Measurements from ENCODE around the gene PHETA2. TPM values are rescaled to one million over a fixed set of nuclear protein-coding genes. Genes with fewer than 3 reads are reported as not detected.

PHETA2 gene, protein sequence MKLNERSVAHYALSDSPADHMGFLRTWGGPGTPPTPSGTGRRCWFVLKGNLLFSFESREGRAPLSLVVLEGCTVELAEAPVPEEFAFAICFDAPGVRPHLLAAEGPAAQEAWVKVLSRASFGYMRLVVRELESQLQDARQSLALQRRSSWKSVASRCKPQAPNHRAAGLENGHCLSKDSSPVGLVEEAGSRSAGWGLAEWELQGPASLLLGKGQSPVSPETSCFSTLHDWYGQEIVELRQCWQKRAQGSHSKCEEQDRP
- 1 to 10 TPM in 1 of 2 experiments, under 1 TPM in 1; 0.74 to 1.6 TPM for total RNA-seq
- polyA plus RNA-seq = under 1 TPM; 0.08 to 0.17 (median 0.13) TPM
- 0 to 3.8 (median 2.4) reads per million in 6 experiments for total RNA-seq

DNA sequence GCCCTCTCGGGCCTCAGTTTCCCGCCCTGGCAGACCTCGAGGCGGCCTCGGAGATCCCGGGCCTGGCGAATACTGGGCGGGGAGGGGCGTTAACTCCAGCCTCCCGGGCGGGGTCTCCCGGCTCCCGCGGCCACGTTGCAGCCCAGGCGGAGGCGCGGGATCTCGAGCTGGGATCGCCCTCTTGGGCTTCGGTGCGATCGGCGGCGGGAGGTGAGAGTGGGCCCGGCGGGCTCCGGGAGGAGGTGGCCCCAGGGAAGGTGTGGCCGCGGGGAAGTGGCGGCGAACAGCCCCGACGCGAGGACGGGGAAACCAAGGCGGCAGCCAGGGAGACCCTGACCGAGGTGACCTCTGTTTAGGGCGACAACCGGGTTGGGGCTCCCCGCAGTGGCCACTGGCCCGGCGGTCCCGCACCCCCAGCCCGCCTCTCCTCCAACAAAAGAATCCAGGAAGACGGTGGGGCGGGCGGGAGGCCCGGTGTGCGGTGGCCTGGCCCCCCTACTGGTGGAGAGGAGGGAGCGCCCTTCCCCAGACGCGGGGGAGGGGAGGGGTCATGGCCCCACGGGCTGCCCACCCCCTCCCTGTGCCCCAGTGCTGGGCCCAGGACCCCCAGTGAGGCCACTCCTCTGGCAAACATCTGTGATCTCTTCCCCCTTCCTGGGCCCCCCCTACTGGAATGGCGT is at the start of gene PHETA2:
Gene PHETA2, plus strand, starts transcription at position 117 of the 680 bp plus-strand sequence. CDS start 3,046 bp downstream, outside the sequence.
- Mint-ChIP-seq H3K9me3 (no peaks in the 10 kb centered on the region), H3K4me3 (peak within 1 kb of the TSS; percentile 57 to 97 (median 68)), H3K36me3 (no peaks in the 10 kb centered on the region), H3K27me3 (no peaks in the 10 kb centered on the region), H3K27ac (peak within 1 kb of the TSS in 8 of 10 donors; percentile 20 to 91 (median 76)), H3K4me1 (peaks cover 18 to 59% (median 46%) of the 10 kb centered on the region in 4 donors)
- POLR2A ChIA-PET = interaction anchor here (2.2 kb wide), 1 partner anchor 16 kb away, joined by 9 read pairs; the partner anchor contains the start of gene NDUFA6
- ATAC-seq (peak in 1 of 2 donors; percentile 6), DNase-seq (peak; percentile 17 to 79 (median 44))

DNA sequence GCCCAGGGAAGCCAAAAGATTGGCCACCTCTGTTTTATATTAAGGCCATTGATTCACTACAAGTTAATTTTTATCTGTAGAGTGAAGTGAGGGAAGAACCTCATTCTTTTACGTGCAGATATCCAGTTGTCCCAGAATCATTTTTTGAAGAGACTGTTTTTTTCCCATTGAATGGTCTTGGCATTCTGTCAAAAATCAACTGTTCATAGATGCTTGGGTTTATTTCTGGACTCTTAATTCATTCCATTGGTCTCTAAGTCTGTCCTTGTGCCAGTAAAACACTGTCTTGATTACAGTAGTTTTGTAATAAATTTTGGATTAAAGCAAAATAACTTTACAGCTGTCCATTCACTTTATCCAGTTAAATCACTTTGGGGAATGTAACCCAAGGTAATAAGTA is 48.6 kb upstream of the PHETA2 start:
- H3K4me3 Mint-ChIP-seq = no peak overlapping the region
- no peaks in the 10 kb centered on the region for H3K9me3 Mint-ChIP-seq
- peaks cover 0 to 14% (median 4%) of the 10 kb centered on the region in 4 donors for H3K4me1 Mint-ChIP-seq
- no peak for ATAC-seq
- H3K27ac Mint-ChIP-seq = no peak overlapping the region
- POLR2A ChIA-PET = interaction anchor here (0.6 kb wide), 1 partner anchor 36 kb away, joined by 6 read pairs; no protein-coding TSS in a partner anchor
- DNase-seq = no peak
- no peaks in the 10 kb centered on the region for H3K27me3 Mint-ChIP-seq
- peaks cover 0 to 2% (median 0%) of the 10 kb centered on the region in 3 donors for H3K36me3 Mint-ChIP-seq

DNA sequence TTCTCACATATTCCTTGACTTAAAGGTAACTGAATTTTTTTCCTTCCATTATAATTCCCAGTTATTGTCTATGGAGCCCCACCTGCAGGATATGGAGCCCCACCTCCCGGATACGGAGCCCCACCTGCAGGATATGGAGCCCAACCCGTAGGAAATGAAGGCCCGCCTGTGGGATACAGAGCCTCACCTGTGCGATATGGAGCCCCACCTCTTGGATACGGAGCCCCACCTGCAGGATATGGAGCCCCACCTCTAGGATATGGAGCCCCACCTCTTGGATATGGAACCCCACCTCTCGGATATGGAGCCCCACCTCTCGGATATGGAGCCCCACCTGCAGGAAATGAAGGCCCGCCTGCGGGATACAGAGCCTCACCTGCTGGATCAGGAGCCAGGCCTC is 47.3 kb upstream of the PHETA2 start:
- H3K36me3 Mint-ChIP-seq = peaks cover 0 to 4% (median 4%) of the 10 kb centered on the region in 3 donors
- no peak for DNase-seq
- POLR2A ChIA-PET = no interaction called here
- ATAC-seq = no peak
- no peak overlapping the region for H3K27ac Mint-ChIP-seq
- H3K4me1 Mint-ChIP-seq = peaks cover 0 to 17% (median 4%) of the 10 kb centered on the region in 4 donors
- H3K27me3 Mint-ChIP-seq = no peaks in the 10 kb centered on the region
- H3K4me3 Mint-ChIP-seq = no peak overlapping the region
- no peaks in the 10 kb centered on the region for H3K9me3 Mint-ChIP-seq

DNA sequence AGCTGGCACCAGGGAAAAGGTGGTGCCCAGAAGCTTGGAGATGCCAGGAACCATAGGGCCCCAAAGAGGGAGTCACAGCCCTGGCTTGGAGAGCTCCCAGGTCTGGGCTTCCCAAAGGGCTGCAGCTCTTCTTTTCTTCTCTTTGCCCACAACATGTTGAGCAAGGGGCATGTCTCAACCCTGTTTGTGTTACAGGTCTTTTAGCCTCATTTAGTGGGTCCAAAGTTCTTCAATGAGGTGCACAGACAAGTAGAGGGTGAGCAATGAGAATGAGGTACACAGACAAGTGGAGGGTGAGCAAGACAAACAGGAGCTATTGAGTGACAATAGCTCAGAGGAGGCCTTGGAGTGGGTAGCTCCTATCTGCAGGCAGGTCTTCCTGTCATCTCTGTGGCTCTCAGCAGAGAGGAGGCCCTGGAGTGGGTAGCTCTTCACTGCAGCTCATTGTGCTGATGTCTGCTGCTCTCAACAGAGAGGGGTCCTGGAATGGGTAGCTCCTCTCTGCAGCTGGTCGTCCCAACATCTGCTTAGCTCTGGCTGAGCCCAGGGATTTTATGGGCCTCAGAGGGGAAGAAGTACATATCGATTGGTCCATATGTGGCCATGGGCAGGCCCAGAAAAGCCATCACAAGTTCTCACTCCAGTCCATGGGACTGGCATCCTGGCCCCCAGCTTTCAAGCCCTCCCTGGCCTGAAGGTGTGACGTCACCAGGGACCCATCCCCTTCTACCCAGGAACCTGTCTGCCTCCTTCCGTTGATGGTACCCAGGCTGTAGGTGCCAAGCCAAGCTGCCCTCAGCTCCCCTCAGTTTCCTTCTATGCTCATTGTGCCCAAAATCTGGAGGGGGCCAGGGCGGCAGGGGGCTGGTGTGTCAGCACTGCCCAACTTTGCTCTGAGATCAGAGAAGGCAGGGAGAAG is 40.5 kb upstream of the PHETA2 start:
- H3K36me3 Mint-ChIP-seq = peaks cover 4 to 20% (median 5%) of the 10 kb centered on the region in 3 donors
- H3K4me3 Mint-ChIP-seq = no peak overlapping the region
- H3K27me3 Mint-ChIP-seq = no peaks in the 10 kb centered on the region
- no peak for ATAC-seq
- H3K27ac Mint-ChIP-seq = peak overlapping the region in 1 of 10 donors; percentile 63
- peaks cover 2 to 29% (median 10%) of the 10 kb centered on the region in 9 donors for H3K9me3 Mint-ChIP-seq
- POLR2A ChIA-PET = interaction anchor here (0.6 kb wide), 1 partner anchor 9 kb away, joined by 3 read pairs; no protein-coding TSS in a partner anchor
- no peak for DNase-seq
- H3K4me1 Mint-ChIP-seq = peaks cover 0 to 7% (median 0%) of the 10 kb centered on the region in 4 donors

DNA sequence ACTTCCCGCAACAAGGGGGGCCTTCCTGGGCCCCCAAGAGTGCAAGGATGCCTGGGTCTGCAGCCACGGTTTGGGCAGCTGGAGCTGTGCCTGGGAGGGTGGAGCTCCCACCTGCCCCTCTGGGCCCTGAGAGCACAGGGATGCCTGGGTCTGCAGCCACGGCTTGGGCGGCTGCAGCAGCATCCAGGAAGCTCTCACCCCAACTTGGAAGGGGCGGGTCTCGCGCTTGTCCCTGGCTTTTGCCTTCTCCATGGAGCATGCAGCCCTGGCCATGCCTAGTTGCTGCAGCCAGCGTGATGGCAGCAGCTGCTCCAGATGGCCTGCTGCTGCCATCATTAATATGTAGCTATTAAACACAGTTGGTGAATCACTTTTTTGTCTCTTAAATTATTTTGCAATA is 38.8 kb upstream of the PHETA2 start:
- H3K36me3 Mint-ChIP-seq = peaks cover 4 to 20% (median 5%) of the 10 kb centered on the region in 3 donors
- H3K27ac Mint-ChIP-seq = no peak overlapping the region
- no peaks in the 10 kb centered on the region for H3K27me3 Mint-ChIP-seq
- no peak for ATAC-seq
- no peak for DNase-seq
- H3K4me3 Mint-ChIP-seq = no peak overlapping the region
- peaks cover 0 to 10% (median 0%) of the 10 kb centered on the region in 4 donors for H3K4me1 Mint-ChIP-seq
- POLR2A ChIA-PET = no interaction called here
- H3K9me3 Mint-ChIP-seq = peaks cover 2 to 29% (median 10%) of the 10 kb centered on the region in 9 donors

DNA sequence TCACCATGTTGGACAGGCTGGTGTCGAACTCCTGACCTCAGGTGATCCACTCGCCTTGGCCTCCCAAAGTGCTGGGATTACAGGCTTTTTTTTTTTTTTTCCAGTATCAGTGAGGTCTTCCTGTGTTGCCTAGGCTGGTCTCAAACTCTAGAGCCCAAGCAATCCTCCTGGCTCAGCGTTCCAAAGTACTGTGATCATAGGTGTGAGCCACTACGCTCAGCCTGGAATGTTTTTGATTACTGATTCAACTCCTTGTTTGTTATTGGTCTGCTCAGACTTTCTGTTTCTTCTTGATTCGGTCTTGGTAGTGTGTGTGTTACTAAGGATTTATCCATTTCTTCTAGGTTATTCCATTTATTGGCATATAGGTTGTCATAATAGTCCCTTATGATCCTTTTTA is 34.8 kb upstream of the PHETA2 start:
- H3K27ac Mint-ChIP-seq = no peak overlapping the region
- ATAC-seq = no peak

DNA sequence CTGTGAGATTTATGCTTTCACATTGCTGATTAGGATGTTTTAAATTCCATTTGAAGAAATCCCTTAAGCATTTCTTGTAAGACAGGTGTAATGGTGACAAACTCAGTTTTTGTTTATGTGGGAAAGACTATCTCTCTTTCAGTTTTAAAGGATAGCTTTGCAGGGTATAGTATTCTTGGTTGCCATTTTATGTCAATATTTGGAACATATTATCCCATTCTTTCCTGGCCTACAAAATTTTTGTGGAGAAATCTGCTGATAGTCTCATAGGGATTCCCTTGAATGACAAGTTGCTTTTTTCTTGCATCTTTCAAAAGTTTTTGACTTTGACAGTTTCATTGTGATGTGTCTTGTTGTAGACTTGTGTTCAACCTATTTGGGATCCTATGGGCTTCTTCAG is 32.3 kb upstream of the PHETA2 start:
- H3K9me3 Mint-ChIP-seq = peaks cover 6 to 22% (median 17%) of the 10 kb centered on the region in 9 donors
- POLR2A ChIA-PET = no interaction called here
- no peak overlapping the region for H3K27ac Mint-ChIP-seq
- peaks cover 0 to 23% (median 20%) of the 10 kb centered on the region in 3 donors for H3K36me3 Mint-ChIP-seq
- ATAC-seq = no peak
- peaks cover 0 to 2% (median 0%) of the 10 kb centered on the region in 5 donors for H3K27me3 Mint-ChIP-seq
- peaks cover 0 to 7% (median under 1%) of the 10 kb centered on the region in 4 donors for H3K4me1 Mint-ChIP-seq
- no peak overlapping the region for H3K4me3 Mint-ChIP-seq
- no peak for DNase-seq

More for the DNA sequence above, 34.8 kb upstream of the PHETA2 start:
- POLR2A ChIA-PET = no interaction called here
- H3K27me3 Mint-ChIP-seq = peaks cover 0 to 2% (median 0%) of the 10 kb centered on the region in 5 donors
- no peak for DNase-seq
- H3K4me3 Mint-ChIP-seq = no peak overlapping the region
- peaks cover 0 to 7% (median under 1%) of the 10 kb centered on the region in 4 donors for H3K4me1 Mint-ChIP-seq
- peaks cover 6 to 34% (median 22%) of the 10 kb centered on the region in 9 donors for H3K9me3 Mint-ChIP-seq
- peaks cover 2 to 26% (median 23%) of the 10 kb centered on the region in 3 donors for H3K36me3 Mint-ChIP-seq

DNA sequence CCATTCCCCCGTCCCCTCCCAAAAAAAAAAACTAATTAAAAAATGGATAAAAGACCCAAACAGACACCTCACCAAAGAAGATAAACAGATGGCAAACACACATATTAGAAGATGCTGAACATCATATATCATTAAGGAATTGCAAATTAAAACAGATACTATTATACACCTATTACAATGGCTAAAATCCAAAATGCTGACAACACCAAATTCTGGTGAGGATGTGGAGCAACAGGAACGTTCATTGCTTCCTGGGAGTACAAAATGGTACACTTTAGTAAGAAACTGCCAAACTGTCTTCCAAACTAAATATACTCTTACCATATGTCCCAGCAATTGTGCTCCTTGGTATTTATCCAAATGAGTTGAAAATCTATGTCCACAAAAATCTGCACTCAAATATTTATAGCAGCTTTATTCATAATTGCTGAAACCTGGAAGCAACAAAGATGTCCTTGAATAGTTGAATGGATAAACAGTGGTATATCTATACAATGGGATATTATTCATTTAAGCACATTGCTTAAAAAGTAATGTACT is 23.3 kb upstream of the PHETA2 start:
- Mint-ChIP-seq H3K9me3 (peaks cover 0 to under 1% (median 0%) of the 10 kb centered on the region in 9 donors), H3K36me3 (no peaks in the 10 kb centered on the region), H3K4me1 (no peaks in the 10 kb centered on the region), H3K27ac (no peak overlapping the region), H3K4me3 (no peak overlapping the region), H3K27me3 (no peaks in the 10 kb centered on the region)
- DNase-seq (no peak), ATAC-seq (no peak)
- POLR2A ChIA-PET = no interaction called here

DNA sequence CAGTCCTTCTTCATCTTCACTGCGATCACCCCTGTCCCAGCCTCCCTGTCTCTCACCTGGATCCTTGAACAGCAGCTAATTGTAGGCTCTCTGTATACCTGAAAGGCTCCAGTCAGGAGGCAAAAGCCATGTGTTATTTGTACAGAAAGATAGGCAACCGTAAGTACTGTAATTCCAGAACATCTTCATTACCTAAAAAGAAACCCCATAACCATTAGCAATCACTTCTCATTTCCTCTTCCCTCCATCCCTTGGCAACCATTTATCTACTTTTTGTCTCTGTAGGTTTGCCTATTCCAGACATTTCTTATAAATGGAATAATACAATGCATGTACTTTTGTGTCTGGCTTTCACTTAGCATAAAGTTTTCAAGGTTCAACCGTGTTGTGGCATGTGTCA is 21.3 kb upstream of the PHETA2 start:
- Mint-ChIP-seq H3K4me1 (no peaks in the 10 kb centered on the region), H3K9me3 (peaks cover 6 to 20% (median 12%) of the 10 kb centered on the region in 9 donors), H3K4me3 (no peak overlapping the region), H3K36me3 (peaks cover 5 to 12% (median 10%) of the 10 kb centered on the region in 3 donors), H3K27ac (peak overlapping the region in 1 of 10 donors; percentile 40), H3K27me3 (no peaks in the 10 kb centered on the region)
- POLR2A ChIA-PET = no interaction called here
- ATAC-seq (no peak), DNase-seq (no peak)

DNA sequence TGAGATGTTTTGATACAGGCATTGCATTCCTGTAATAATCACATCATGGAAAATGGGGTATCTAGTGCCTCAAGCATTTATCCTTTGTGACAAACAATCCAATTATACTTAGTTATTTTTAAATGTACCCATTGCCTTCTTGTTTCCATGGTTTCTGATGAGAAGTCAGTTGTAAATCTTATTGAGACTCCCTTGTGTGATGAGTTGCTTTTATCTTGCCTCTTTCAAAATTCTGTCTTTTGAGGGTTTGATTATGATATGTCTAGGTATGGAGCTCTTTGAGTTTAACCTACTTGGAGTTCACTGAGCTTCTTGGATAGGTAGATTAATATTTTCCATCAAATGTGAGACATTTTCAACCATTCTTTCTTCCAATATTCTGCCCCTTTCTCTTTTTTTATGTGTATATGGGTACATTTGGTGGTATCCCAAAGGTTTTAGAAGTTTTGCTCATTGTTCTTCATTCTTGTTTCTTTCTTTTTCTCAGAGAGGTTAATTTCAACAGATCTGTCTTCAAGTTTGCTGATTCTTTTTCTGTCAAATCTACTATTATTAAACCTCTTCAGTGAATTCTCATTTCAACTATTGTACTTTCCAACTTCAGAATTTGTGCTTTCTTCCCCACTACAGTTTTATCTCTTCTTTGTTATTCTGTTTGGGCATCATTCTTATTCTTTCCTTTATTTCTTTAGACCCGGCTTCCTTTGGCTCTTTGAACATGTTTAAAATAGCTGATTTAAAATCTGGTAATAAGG is 17.1 kb upstream of the PHETA2 start:
- no peak overlapping the region for H3K27ac Mint-ChIP-seq
- no peak for ATAC-seq
- H3K9me3 Mint-ChIP-seq = peaks cover 6 to 20% (median 13%) of the 10 kb centered on the region in 9 donors
- no peak overlapping the region for H3K4me3 Mint-ChIP-seq
- no peaks in the 10 kb centered on the region for H3K27me3 Mint-ChIP-seq
- no peak for DNase-seq
- POLR2A ChIA-PET = no interaction called here
- H3K36me3 Mint-ChIP-seq = peaks cover 15 to 35% (median 25%) of the 10 kb centered on the region in 3 donors
- H3K4me1 Mint-ChIP-seq = no peaks in the 10 kb centered on the region

DNA sequence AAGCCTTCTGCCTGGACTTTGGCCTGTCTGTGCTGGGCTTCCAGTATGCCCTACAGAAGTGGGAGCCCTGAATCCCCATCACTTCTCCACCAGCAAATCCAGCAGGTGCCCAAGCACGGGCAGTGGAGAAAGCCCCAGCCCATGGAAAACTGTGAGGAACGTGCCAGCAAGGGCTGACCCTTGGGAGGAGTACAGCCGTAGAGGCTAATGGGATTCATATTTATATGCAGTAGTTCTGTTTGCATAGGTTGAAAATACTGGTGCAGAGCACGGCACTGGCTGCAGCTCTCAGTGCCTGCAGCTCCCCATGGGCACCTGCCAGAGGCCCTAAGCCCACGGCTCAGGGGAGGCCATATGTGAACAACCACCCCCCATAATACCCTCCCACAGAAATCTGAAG is 13.6 kb upstream of the PHETA2 start:
- POLR2A ChIA-PET = no interaction called here
- Mint-ChIP-seq H3K27me3 (no peaks in the 10 kb centered on the region), H3K36me3 (peaks cover 15 to 45% (median 41%) of the 10 kb centered on the region in 3 donors), H3K4me1 (peaks cover 0 to 3% (median 0%) of the 10 kb centered on the region in 4 donors), H3K4me3 (no peak overlapping the region), H3K27ac (no peak overlapping the region), H3K9me3 (peaks cover 6 to 20% (median 13%) of the 10 kb centered on the region in 9 donors)
- no peak for ATAC-seq
- DNase-seq = no peak

Measured in naive thymus-derived CD8-positive, alpha-beta T cell (primary cell).